Head of caudate nucleus (tissue), 42 donors: ENCODE data around the gene KRT80.
A peak's percentile ranks its signal among the peaks of the same experiment; 100 is the strongest.

Source experiments
- DNase-seq, 42 donors: peaks; one replicate each; pipeline versions ENCODE4 v3.0.0 to v3.0.0-alpha.2; 2020 to 2021; ENCODE audit warnings: mixed read lengths in 7 of 42
- intact Hi-C: fragments of 100-400 bp; cut with DNase I; formaldehyde crosslinking; loops from one replicate; pipeline ENCODE4 v1.15.0; 2022

Gene KRT80

DNA sequence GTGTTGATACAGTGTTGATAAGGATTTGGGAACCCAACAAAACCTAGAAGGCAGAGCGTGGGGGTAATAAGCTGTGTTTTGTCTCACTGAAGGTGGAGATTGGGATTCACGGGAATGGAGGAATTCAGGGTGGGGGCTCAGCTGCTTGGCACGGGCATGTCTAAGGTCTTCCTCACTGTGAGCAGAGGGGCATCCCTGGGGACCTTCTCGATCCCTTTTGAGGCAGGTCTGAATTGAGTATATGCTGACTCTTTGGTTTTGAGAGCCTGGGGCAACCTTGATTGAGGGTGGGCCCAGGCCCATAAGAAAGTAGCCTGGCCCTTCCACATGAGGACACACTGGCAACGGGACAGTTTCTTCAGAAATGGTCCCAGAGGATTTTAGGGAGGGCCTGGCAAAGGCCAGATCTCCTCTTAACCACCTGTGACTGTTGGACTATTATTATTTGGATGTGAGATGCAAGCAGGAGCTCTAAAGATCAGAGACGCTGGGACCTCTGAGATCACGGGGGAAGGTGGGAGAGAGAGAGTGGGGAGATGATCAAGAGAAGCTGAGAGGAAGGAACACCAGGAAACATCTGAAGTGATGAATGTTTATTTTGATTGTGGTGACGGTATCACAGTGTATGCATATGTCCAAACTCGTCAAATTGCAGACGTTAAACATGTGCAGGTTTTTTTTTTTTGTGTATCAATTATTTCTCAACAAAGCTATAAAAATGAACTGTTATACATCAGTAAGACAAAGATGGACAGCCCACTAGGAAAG is 63.9 kb downstream of the KRT80 start:
- DNase-seq = peak in 5 of 42 donors; percentile 1 to 9 (median 4)
- intact Hi-C loops = no loop called here

DNA sequence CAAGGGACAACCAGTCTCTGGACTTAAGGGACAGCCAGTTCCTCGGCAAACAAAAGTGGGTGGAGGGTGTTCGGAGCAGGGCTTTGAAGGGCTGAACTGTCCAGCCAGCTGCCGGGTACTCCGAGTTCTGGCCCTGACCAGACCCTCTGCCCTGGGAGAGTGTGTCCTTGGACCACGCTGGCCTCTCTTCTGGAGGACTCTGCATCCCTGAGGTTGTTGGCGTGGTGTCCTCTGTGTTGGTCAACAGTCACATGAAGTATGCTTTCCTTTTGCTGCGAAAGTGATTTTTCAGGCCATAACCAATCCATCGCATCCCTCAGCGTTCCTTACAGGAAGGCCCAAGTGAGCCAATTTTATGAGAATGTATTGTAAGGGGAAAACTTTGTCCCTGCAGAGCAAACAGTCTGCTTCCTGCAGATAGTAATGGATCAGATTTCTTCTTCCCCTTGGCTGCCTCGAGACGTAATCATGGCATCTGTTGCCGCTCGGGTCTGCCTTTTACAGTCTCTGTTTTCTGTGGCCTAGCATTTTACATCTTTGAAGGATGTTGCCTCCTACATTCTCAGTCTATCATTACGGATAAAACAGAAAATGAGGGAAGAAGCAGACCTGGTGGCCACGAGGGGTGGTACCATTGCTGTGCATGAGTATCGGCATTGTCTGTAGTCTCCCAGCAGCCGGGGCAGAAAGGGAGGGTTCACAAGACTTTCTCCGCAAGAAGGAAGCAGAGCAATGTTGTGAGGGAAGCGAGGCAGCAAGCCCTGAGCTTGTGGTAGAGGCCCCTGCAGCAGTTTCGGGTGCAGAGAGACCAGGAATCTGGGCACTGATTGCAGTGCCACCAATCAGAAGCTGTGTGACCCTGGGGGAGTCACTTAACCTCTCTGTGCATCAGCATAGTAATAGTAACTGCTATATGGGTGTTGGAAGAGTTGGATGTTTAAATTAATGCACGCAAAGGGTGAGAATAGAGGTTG is 64.9 kb downstream of the KRT80 start:
- peak in 4 of 42 donors; percentile 4 to 39 (median 16) for DNase-seq
- intact Hi-C loops = no loop called here

DNA sequence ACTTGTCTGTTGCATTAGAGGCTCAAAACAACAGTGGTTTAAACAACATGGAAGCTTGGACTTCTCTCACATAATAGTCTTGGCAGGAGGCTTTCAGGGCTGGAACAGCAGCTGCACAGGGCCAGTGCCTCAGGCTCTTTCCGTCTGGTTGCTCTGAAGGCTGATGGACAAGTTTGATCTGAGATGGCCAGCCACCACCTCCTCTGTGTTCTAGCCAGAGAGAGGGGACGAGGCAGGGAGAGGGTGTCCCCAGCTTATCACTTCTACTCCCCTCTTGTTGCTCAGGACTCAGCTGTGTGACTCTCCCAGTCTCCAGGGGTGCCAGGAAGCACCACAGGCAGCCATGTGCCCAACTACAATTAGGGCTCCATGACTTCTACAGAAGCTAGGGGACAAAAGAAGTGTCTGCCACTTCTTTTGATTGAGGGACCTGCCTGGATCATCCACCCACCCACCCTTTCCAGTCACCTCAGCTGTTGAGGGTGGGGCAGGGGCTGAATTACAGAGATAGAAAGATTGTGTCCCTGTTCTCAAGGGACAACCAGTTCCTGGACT is 65.7 kb downstream of the KRT80 start:
- intact Hi-C loops = no loop called here
- DNase-seq = peak in 2 of 42 donors; percentile 1 to 22

DNA sequence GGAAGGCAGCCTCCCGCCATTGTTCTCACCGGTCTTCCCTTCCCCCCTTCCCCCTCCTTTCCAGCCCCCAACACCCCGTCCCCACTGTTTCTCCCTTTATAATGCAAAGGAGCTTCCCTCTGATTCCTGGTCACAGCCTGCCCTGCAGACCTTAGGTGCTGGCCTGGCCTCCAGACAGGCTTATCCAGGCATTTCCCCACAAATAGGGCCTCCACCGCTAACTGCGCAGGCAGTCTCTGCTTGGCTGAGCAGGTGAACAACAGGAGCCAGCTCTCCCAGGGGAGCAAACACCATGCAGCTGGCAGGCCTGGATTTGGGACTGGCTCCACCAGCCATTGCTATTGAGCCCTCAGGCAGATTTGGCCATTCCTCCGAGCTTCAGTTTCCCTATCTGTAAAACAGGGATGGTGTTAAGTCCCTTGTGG is 66.3 kb downstream of the KRT80 start:
- peak in 2 of 42 donors; percentile 6 to 15 for DNase-seq
- intact Hi-C loops = no loop called here

DNA sequence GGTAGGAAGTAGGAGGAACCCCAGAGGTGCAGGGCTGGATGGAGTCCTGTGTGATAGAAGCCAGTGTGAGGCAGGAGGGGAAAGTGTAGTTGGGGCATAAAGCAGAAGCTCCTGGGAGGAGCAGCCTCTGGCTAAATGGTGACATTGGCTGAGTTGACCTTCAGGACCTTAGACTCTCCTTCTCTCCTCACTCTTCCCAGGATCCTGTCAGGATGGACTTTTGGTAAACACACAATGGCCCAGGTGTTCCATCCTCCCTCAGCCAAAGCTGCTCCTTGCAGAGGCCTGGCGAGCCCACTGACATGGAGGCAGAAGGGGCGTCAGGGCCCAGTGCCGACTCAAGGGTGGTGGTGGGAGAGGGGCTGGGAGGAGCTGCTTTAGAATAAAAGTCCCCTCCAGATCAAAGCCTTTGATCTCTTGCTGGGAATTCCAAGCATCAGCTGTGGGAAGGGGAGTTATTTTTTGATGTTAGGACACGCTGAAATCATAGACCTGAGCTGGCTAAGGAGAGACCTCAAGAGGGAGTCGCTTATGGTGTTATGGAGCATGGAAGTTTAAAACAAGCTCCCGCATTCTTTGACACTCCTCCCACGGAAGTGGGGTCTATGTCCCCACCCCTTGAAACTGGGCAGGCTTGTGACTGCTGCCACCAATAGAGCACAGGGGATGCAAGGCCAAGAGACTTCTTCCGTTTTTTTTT is 68.2 kb downstream of the KRT80 start:
- DNase-seq = no peak
- intact Hi-C loops = no loop called here

DNA sequence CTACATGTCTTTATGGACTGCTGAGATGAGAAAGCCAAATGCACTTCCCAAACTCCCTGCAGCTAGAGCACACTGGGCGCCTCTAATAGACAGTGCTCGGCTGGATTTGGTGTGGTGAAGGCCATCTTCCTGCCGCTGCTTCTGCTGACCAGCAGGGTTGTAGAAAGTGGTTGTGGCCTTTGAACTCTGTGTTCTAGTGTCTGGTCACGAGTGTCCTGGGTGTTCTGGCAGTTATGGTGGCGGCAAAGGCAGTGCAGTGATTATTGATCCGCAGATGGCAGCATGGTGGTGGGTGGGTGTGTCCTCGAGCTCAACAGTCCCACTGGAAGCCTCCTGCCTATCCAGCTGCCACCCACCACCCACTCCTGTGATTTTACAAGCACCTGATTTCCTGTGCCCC is 68.9 kb downstream of the KRT80 start:
- intact Hi-C loops = no loop called here
- DNase-seq = no peak

DNA sequence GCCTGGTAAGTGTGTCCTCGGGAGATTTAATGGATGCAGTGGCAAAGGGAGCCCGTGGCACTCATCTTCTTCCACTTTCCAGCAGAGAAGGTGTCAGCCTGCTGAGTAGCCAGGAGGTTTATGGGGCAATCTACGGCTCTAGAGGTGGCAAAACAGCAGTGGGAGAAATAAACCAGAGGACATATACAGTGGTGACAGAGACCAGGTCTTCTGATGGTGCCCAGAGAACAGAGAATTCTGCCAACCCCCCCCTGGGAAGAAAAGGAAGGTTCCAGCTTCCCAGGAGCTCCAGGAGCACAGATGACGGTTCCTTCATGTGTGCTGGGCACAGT is 69.3 kb downstream of the KRT80 start:
- DNase-seq = no peak
- intact Hi-C loops = no loop called here

DNA sequence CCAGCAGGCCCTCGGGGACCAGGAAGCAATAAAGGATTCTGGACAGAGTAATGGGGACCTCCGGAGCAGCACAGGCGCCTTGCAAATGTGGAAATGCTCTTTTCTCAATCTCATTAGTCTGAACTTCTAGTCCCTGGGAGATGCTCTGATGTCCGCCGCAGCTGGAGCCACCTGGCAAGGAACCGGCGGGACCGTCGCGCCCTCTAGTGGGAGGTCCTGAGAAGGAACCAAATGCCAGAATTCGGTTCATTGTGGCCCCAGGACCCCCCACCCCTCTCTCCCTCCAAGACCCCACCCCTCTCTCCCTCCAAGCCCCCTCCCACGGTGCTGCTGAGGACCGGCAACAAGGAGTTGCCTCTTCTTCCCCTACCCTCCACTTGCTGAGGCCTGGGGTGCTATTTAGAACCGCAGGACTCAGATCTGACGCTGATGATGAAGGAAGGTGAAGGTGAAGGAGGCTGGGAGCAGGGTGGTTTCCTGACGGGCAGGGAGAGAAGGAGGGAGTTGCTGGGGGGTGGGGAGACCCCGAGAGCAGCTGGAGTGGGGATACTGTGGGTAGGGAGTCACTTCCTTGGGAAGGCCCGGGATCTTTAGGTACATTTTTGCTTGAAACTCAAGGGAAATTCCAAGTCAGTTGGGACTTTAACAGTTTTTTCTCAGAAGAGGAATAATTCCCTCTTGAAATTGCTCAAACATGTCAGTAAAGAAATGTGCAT is 69.8 kb downstream of the KRT80 start:
- DNase-seq = peak; percentile 41 to 88 (median 70)
- intact Hi-C loops = no loop called here

DNA sequence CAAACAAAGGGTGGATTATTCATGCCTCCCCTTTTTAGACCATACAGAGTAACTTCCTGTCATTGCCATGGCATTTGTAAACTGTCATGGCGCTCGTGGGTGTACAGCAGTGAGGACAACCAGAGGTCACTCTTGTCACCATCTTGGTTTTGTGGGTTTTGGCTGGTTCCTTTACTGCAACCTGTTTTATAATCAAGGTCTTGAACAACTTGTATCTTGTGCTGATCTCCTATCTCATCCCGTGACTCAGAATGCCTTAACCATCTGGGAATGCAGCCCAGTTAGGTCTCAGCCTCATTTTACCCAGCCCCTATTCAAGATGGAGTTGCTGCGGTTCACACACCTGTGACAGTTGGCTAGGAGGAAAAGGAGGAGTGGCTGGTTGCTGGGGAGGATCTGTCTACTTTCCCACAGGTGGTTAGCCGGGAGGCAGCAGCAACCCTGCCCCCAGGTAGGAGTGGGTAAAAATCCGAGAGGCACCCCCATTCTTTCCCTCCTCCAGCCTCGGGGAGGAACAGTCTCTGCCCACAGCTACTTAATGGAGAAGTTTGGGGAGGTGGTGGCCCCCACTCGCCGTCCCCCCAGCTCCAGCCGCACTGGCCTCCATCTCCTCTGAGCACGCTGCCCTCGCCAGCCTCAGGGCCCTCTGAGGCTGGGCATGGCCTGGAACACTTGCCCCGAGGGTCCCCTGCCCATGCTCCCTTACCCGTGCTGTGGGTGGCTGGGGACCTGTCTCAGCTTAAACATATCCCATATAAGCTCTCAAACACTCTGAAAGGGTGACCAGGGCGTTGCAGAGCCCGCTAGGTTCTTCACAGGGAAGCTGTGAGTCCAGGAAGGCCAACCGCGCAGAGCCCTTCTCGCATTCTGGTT is 70.6 kb downstream of the KRT80 start:
- DNase-seq = no peak
- intact Hi-C loops = no loop called here

DNA sequence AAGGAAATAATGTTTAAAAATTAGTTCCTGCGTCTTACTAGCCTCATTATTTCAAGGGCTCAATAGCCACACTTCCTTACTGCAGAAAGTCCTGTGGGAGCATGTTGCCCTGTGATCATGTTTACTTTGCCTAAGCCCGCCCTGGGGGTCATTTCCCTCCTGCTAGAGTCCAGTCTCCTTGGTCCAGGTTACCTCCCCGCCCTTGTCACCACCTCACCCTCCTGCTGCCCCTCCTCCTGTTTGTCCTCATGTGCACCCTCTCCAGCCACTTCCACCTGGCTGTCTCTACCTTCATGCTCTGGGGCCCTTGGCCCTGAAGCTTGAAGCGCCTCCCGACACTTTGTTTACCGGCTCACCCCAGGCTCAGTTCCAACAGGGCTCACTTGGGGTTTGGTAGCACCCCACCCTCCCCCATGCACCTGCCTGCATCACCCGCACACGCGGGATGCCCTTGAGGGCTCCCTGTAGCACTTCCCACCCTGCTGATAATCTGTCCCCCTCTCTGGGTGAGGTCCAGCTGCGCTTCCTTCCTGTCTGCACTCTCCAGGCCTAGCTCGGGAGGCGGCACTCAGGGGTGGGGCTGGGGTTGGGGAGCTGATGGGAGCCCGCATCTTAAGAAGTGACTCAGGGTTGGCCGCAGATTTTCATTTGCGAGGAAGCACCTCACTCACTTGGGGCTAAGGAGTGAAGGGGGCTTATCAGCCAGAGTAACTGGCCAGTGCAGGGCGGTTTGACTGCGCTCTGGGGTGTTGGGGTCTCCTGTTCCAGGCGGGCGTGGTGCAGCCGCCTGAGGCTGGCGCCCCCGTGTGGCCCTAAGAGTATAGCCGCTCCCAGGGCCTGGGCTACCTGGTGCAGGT is 72.2 kb downstream of the KRT80 start:
- intact Hi-C loops = no loop called here
- DNase-seq = peak in 1 of 42 donors; percentile 25
